Ascending aorta (tissue), 2 donors: ENCODE results near the gene SAMHD1. TPM values are rescaled to one million over a fixed set of nuclear protein-coding genes. Genes with fewer than 3 reads are reported as not detected.
A peak's percentile ranks its signal among the peaks of the same experiment; 100 is the strongest.
"Not testable (repeated sequence)": the region's sequence is repeated elsewhere in the genome, so short reads cannot be mapped to it uniquely, and the experiment has no call there.

Source experiments
- DNase-seq, 2 donors: peaks; one replicate each; pipeline ENCODE4 v3.0.0-alpha.2; 2019; ENCODE audit warnings: low spot score in 2 of 2
- H3K27ac ChIP-seq, 2 donors: fragments of 200-600 bp; sonication (generic); one replicate each; pipeline ENCODE4 v1.5.1; 2016 to 2017; ENCODE audit warnings: mild to moderate bottlenecking in 1 of 2
- H3K27me3 ChIP-seq: fragments of 200-600 bp; sonication (generic); one replicate; pipeline ENCODE4 v1.5.1; 2017
- H3K36me3 ChIP-seq, 2 donors: fragments of 200-600 bp; sonication (generic); one replicate each; pipeline ENCODE4 v1.5.1; 2016
- H3K4me1 ChIP-seq, 2 donors: fragments of 200-600 bp; sonication (generic); one replicate each; pipeline ENCODE4 v1.5.1; 2016 to 2017; ENCODE audit warnings: mild to moderate bottlenecking in 1 of 2
- H3K4me3 ChIP-seq, 2 donors: fragments of 200-600 bp; sonication (generic); one replicate each; pipeline ENCODE4 v1.5.1; 2016 to 2017; ENCODE audit warnings: mild to moderate bottlenecking in 1 of 2
- H3K9me3 ChIP-seq, 2 donors: fragments of 200-600 bp; sonication (generic); one replicate each; pipeline ENCODE4 v1.5.1; 2016
- CTCF ChIP-seq, 3 experiments: fragments of 200-600 bp in 2 of 3; fragments of 450-650 bp in 1 of 3; sonication (generic) in 2 of 3; IDR thresholded peaks; one replicate each; pipeline ENCODE4 v1.5.1; 2016 to 2019; ENCODE audit warnings: antibody characterized with exemption in 3 of 3, mild to moderate bottlenecking in 1 of 3, moderate library complexity in 1 of 3
- intact Hi-C: fragments of 100-400 bp; cut with DNase I; formaldehyde crosslinking; loops from one replicate; pipeline ENCODE4 v1.15.1; 2023
- total RNA-seq: library from RNA; depleted of rRNA; stranded (reverse); fragments of >200 nt; gene quantifications from one replicate; pipeline ENCODE4 v1.1.0, GENCODE V29; 2016

Gene SAMHD1
- total RNA-seq, result 163 TPM

GRCh38 chr20:36951198-36951978, at the start of gene SAMHD1:
SAMHD1 (minus strand) TSS chr20:36951708; CDS start chr20:36951643, 65 bp downstream.
- no peak for TF ChIP-seq CTCF (IDR thresholded peaks at IDR 0.05)
- no peaks in the 10 kb centered on the region for H3K27me3 ChIP-seq
- peak within 1 kb of the TSS; percentile 72 to 98 for H3K4me3 ChIP-seq
- peak; percentile 93 to 98 for DNase-seq
- intact Hi-C loops, result no loop called here
- peaks cover 0 to under 1% of the 10 kb centered on the region in 2 donors for H3K36me3 ChIP-seq
- peak within 1 kb of the TSS; percentile 76 to 94 for H3K27ac ChIP-seq
- H3K9me3 ChIP-seq, result no peaks in the 10 kb centered on the region
- H3K4me1 ChIP-seq, result peaks cover 0 to 6% of the 10 kb centered on the region in 2 donors

GRCh38 chr20:37000171-37000570, 48.7 kb upstream of the SAMHD1 start:
- not testable (repeated sequence) for H3K4me1 ChIP-seq, H3K27ac ChIP-seq

GRCh38 chr20:36998652-36999051, 47.1 kb upstream of the SAMHD1 start:
- TF ChIP-seq CTCF (IDR thresholded peaks at IDR 0.05), result no peak
- no peak overlapping the region for H3K27ac ChIP-seq
- no peak overlapping the region for H3K4me3 ChIP-seq
- no peak for DNase-seq
- H3K9me3 ChIP-seq, result no peaks in the 10 kb centered on the region
- H3K36me3 ChIP-seq, result peaks cover 0 to 5% of the 10 kb centered on the region in 2 donors
- intact Hi-C loops, result no loop called here
- H3K4me1 ChIP-seq, result no peaks in the 10 kb centered on the region
- H3K27me3 ChIP-seq, result no peaks in the 10 kb centered on the region

More at GRCh38 chr20:37000171-37000570, 48.7 kb upstream of the SAMHD1 start:
- intact Hi-C loops, H3K36me3 ChIP-seq, H3K4me3 ChIP-seq, H3K27me3 ChIP-seq, H3K9me3 ChIP-seq, DNase-seq: not testable (repeated sequence)

GRCh38 chr20:36997121-36997520, 45.6 kb upstream of the SAMHD1 start:
- intact Hi-C loops, result no loop called here
- Histone ChIP-seq H3K27me3 (no peaks in the 10 kb centered on the region), H3K4me3 (no peak overlapping the region), H3K27ac (no peak overlapping the region), H3K36me3 (no peaks in the 10 kb centered on the region), H3K4me1 (no peaks in the 10 kb centered on the region), H3K9me3 (no peaks in the 10 kb centered on the region)
- TF ChIP-seq CTCF (IDR thresholded peaks at IDR 0.05), result no peak
- no peak for DNase-seq

- H3K4me3 ChIP-seq, H3K4me1 ChIP-seq, H3K9me3 ChIP-seq, H3K27ac ChIP-seq, H3K36me3 ChIP-seq, DNase-seq, intact Hi-C loops, H3K27me3 ChIP-seq: not testable (repeated sequence)
Measured at GRCh38 chr20:36994221-36994620, 42.7 kb upstream of the SAMHD1 start.

GRCh38 chr20:36992802-36993334, 41.4 kb upstream of the SAMHD1 start:
- Histone ChIP-seq H3K27me3 (no peaks in the 10 kb centered on the region), H3K27ac (no peak overlapping the region), H3K9me3 (no peaks in the 10 kb centered on the region), H3K36me3 (no peaks in the 10 kb centered on the region), H3K4me3 (no peak overlapping the region), H3K4me1 (no peaks in the 10 kb centered on the region)
- no peak for TF ChIP-seq CTCF (IDR thresholded peaks at IDR 0.05)
- no peak for DNase-seq
- intact Hi-C loops, result no loop called here
